Effector memory CD8-positive, alpha-beta T cell (primary cell): ENCODE data around the gene TSC22D3.
"Not testable (repeated sequence)": the region's sequence is repeated elsewhere in the genome, so short reads cannot be mapped to it uniquely, and the experiment has no call there.

Experiments used
- ATAC-seq: fragments of 150-1000 bp; cut with Tn5 transposase; replicated peaks from 2 replicates; pipeline ENCODE4 v1.10.0; 2021; ENCODE audit warnings: mild to moderate bottlenecking, moderate library complexity
- DNase-seq, 3 experiments: peaks; one replicate each; pipeline ENCODE4 v3.0.0; 2021
- H3K27ac Mint-ChIP-seq, 2 donors: one replicate each; pipeline ENCODE4 v1.8.0; 2022; ENCODE audit warnings: mild to moderate bottlenecking in 2 of 2, mixed read lengths in 2 of 2, moderate library complexity in 2 of 2
- H3K27me3 Mint-ChIP-seq, 2 donors: one replicate each; pipeline ENCODE4 v1.8.0; 2022; ENCODE audit warnings: mixed read lengths in 2 of 2
- H3K36me3 Mint-ChIP-seq: one replicate; pipeline ENCODE4 v1.8.0; 2022; ENCODE audit warnings: mild to moderate bottlenecking, moderate library complexity, mixed read lengths; ENCODE audit not compliant: insufficient read depth
- H3K4me1 Mint-ChIP-seq, 2 donors: one replicate each; pipeline ENCODE4 v1.8.0; 2022; ENCODE audit warnings: low read depth in 2 of 2, mixed read lengths in 2 of 2
- H3K4me3 Mint-ChIP-seq, 2 donors: one replicate each; pipeline ENCODE4 v1.8.0; 2022; ENCODE audit warnings: mild to moderate bottlenecking in 2 of 2, mixed read lengths in 2 of 2, moderate library complexity in 2 of 2
- H3K9me3 Mint-ChIP-seq, 2 donors: one replicate each; pipeline ENCODE4 v1.8.0; 2022; ENCODE audit warnings: mixed read lengths in 2 of 2

Gene TSC22D3

DNA sequence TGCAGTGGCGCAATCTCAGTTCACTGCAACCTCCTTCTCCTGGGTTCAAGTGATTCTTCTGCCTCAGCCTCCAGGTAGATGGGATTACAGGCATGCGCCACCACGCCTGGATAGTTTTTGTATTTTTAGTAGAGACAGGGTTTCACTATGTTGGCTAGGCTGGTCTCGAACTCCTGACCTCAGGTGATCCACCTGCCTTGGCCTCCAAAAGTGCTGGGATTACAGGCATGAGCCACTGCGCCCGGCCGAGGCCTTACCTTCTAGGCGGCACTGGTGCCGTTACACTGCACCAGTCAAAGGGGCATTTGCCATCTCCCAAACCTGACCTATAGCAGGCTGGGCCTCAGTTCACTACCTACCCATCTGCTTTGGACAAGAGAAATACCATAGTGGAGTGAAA lies 90.0 kb downstream of the TSC22D3 start:
- H3K9me3 Mint-ChIP-seq, H3K36me3 Mint-ChIP-seq, H3K27me3 Mint-ChIP-seq, H3K4me3 Mint-ChIP-seq, ATAC-seq, DNase-seq, H3K27ac Mint-ChIP-seq: not testable (repeated sequence)
- H3K4me1 Mint-ChIP-seq: peaks cover 19 to 22% of the 10 kb centered on the region in 2 donors

DNA sequence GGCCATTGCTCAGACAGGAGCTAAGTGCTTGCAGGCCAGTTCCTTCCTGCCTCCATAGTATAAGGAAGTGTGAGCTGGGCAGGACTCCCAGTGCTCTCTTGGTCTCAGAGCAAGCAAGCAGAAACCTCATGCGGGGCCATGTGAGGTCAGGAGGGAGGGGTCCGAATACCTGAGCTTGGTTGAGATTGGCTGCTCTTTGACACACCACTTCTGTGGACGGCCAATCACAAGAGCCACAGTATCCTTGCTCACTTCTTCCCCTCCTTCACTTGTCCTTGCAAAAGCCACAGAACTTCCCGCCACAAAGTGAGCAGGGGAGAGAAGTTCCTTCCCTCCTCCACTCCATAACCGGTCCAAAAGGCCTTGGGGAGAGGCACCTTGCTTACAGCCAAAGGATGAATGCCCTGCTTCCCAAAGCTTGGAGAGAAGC lies 90.6 kb downstream of the TSC22D3 start:
- no peak for DNase-seq
- no peaks in the 10 kb centered on the region for H3K36me3 Mint-ChIP-seq
- no peaks in the 10 kb centered on the region for H3K27me3 Mint-ChIP-seq
- H3K4me1 Mint-ChIP-seq: peaks cover 24 to 27% of the 10 kb centered on the region in 2 donors
- H3K9me3 Mint-ChIP-seq: no peaks in the 10 kb centered on the region
- ATAC-seq: peak; percentile 22
- H3K27ac Mint-ChIP-seq: no peak overlapping the region
- no peak overlapping the region for H3K4me3 Mint-ChIP-seq

DNA sequence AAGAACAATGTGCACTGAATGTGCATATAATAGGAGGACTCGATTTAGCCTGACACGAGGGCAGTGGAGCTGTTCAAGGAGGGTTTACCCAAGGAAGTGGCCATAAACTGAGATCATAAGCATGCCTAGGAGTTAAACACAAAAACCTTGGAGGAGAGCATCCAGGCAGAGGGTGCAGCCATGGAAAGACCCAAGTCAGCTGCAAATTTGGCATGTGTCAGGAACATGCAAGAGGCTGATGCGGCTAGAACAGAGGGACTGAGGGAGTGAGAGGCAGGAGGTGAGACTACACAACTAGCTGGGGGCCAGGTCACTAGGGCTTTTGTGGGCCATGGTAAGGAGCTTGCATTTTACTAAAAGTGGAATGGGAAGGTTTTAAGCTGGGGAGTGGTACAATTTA lies 91.7 kb downstream of the TSC22D3 start:
- Mint-ChIP-seq H3K36me3 (no peaks in the 10 kb centered on the region), H3K27me3 (no peaks in the 10 kb centered on the region), H3K9me3 (no peaks in the 10 kb centered on the region), H3K4me1 (peaks cover 32 to 33% of the 10 kb centered on the region in 2 donors), H3K4me3 (no peak overlapping the region), H3K27ac (peak overlapping the region in 1 of 2 donors; percentile 33)
- ATAC-seq (no peak), DNase-seq (no peak)

DNA sequence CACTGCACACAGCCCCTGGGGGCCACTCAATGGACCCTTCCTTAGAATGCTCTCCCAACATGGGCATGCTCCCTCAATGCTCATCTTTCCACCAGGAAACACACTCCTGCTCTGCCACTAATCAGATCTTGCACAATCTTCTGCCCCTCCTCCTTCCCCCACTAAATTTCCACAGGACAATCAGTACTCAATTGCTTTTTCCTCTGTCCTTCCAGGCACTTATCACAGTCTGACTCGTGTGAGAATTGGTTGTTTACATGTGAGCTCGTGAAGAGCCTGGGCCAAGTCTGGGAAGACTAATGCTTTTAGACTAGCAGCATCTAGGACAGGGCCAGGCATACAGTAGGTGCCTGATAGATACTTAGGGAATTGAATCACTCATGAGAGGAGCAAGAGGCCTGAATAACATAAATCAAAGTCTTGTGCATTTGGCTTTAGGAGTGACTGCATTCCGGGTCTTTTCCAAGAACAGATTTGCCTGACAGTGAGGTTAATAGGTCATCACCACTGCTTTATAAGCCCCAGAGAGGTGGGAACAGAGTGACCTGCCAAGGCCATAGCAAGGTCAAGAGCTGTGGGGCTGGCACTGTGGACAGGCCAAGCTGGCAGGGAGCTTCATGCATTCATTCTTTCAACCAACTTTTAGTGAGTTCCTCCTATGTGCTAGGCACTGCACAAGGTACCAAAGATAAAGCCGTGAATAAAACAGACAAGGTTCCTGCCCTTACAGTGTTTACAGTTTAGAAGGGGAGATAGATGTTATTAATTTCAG lies 92.3 kb downstream of the TSC22D3 start:
- H3K27ac Mint-ChIP-seq: peak overlapping the region in 1 of 2 donors; percentile 33
- no peak overlapping the region for H3K4me3 Mint-ChIP-seq
- ATAC-seq (no peak), DNase-seq (no peak)
- H3K27me3 Mint-ChIP-seq: no peaks in the 10 kb centered on the region
- no peaks in the 10 kb centered on the region for H3K9me3 Mint-ChIP-seq
- H3K4me1 Mint-ChIP-seq: peaks cover 36 to 39% of the 10 kb centered on the region in 2 donors
- no peaks in the 10 kb centered on the region for H3K36me3 Mint-ChIP-seq

DNA sequence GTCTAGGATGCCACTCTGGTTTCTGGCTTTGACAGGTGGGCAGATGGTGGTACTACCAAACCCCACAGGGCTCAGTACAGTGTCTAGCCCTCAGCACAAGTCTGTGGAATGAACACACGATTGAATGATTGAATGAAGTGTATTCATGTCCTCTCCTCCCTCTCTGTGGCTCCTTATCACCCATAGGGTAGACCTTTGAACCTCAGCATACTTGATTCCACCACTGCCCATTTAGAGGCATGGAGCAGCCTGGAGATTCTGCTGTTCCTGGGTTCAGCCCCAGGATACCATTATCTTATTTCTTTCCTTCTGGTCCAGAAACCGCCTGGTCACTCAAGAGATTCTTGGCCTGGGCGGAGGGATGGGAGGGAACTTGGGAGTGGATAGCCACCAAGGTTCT lies 93.3 kb downstream of the TSC22D3 start:
- Mint-ChIP-seq H3K36me3 (no peaks in the 10 kb centered on the region), H3K27me3 (no peaks in the 10 kb centered on the region), H3K4me1 (peaks cover 41 to 42% of the 10 kb centered on the region in 2 donors), H3K27ac (no peak overlapping the region), H3K4me3 (no peak overlapping the region), H3K9me3 (no peaks in the 10 kb centered on the region)
- ATAC-seq (no peak), DNase-seq (no peak)

DNA sequence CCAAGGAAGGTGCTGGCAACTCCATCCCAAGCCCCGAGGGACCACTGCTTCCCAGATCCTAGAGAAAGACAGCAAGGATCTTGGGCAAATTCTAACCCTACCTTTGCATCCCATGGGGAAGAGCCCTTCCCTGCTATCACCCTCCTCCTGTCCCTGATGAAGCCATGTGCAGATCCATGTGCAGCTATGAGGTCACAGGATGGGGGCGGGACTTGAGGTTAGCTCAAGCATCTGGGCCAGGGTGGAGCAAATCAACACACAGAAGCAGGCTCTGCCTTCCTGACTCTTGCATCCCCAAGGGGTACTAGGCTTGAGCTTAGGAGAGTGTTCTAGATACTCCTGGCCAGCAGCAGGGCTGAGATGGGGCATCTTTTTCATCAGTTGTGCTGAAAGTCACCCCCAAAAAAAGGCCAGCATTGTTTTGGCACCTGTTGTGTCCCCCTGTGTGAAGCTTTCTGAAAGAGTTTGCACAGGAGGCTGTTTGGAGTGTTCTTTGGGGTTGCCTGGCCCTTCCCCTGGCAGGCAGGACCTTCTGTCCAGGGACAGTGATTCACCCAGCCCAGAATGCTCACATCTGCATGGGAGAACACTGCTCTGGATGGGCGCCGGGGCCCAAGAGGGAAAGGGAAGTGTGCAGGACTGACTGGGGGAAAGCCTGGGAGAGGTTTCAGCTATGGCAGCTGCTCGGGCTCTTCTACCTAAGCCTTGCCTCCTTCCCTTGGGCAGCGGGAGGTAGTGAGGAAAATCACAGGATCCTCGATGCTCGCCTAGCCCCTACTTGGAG lies 96.4 kb downstream of the TSC22D3 start:
- H3K27ac Mint-ChIP-seq: peak overlapping the region; percentile 97 to 99
- ATAC-seq (peak; percentile 47), DNase-seq (peak; percentile 57 to 69 (median 65))
- H3K36me3 Mint-ChIP-seq: peaks cover 18% of the 10 kb centered on the region
- no peaks in the 10 kb centered on the region for H3K9me3 Mint-ChIP-seq
- no peaks in the 10 kb centered on the region for H3K27me3 Mint-ChIP-seq
- H3K4me1 Mint-ChIP-seq: peaks cover 56 to 57% of the 10 kb centered on the region in 2 donors
- peak overlapping the region; percentile 34 to 45 for H3K4me3 Mint-ChIP-seq

DNA sequence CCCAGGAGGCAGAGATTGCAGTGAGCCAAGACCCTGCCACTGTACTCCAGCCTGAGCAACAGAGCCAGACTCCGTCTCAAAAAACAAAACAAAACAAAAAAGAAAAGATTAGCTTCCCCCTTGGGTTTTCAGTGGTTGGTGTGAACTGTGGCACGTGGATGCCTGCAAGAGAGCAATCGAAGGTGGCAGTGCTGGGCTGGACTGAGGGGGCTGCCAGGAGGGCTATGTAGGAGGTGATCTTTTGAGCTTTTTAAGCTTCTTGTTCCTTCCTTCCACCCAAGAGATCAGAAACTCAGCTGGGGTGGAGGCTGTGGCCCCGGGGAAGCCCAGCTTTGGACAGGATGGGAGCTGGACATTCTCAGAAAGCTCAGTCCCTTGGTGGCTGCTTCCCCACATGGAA lies 97.7 kb downstream of the TSC22D3 start:
- H3K4me3 Mint-ChIP-seq: peak overlapping the region in 1 of 2 donors; percentile 34
- H3K27me3 Mint-ChIP-seq: no peaks in the 10 kb centered on the region
- H3K36me3 Mint-ChIP-seq: peaks cover 30% of the 10 kb centered on the region
- DNase-seq: no peak
- no peaks in the 10 kb centered on the region for H3K9me3 Mint-ChIP-seq
- H3K27ac Mint-ChIP-seq: peak overlapping the region; percentile 97 to 99
- no peak for ATAC-seq
- H3K4me1 Mint-ChIP-seq: peaks cover 55 to 57% of the 10 kb centered on the region in 2 donors

DNA sequence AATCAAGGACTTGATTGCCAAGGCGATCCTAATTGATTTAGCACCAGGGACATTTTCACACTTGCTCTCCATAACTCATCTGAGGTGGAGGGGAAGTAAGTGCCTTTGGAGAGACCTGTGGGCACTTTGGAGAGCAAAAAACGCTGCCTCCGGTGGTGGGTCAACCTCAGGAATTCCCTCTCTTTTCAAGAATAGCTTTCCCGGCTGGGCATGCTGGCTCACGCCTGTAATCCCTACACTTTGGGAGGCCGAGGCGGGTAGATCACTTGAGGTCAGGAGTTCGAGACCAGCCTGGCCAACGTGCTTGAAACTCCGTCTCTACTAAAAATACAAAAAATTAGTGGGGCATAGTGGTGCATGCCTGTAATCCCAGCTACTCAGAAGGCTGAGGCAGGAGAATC lies 98.1 kb downstream of the TSC22D3 start:
- no peak for DNase-seq

DNA sequence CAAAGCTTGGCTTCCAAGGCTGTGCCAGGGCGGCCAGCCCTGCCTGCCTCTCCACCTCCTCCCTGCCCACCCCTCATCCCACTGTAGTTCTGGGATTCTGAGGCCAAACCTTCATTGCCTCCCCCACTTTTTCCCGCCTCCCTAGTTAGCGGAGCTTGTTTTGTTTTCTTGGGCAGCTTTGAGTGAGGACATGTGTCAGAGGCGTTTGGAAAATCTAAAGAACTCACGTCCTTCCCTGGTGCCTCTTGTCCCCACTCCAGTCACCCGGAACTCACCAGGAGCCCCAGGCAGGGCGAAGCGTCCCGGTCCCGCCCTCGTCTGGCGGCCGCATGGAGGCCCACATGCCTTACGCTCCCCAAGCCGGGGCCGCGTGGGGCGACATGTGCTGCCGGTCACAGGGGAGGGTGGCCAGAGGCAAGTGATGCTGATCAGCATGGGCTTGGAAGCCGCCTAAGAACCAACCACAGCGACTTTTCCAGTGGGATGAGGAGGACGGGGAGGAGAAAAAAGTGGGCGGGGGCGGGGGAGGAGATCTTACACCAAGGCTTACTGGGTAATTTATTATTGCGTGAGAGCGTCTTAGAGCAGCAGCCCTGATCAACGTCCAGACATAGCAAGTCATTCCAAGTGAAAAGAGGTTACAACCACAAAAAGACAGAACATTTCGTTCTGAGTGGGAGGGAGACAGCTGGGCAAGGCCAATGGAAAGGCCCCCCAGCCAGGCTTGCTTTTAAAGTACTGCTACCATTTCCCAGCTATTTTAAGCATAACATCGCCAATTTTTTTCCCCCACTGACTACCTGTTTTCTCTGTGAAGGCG lies 98.8 kb downstream of the TSC22D3 start:
- DNase-seq: peak in 1 of 3 experiments; percentile 26

More for the DNA sequence above, 98.1 kb downstream of the TSC22D3 start:
- Mint-ChIP-seq H3K27me3 (no peaks in the 10 kb centered on the region), H3K36me3 (peaks cover 34% of the 10 kb centered on the region), H3K27ac (peak overlapping the region; percentile 97 to 99), H3K9me3 (no peaks in the 10 kb centered on the region), H3K4me1 (peaks cover 55 to 57% of the 10 kb centered on the region in 2 donors), H3K4me3 (peak overlapping the region; percentile 79 to 83)
- no peak for ATAC-seq

DNA sequence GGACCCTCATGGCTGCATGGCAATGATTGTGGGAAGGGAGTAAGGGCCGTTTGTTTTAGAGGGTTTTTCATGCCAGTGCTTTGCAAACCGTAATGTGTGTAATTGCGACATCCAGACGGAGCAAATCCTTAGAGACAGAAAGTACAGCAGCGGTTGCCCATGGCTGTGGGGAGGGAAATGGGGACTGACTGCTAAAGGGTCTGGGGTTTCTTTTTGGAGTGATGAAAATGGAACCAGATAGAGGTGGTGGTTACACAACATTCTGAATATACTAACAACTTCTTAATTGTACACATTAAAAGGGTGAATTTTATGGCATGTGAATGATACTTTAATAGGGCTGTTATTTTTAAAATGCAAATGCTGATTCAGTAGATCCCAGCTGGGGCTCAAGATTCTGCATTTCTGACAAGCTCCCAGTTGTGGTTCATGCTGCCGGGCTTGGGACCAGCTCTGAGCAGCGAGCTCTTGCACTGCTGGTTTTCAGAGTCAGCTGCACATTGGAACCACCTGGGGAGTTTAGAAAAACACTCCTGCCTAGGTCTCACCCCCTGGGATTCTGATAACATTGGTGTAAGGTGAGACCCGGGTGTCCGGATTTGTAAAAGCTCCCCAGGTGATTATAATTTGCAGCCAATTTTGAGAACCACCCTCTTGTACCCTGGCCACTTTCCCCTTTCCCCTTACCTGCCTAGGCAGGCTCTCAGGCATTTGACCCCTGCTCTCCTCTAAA lies 99.6 kb downstream of the TSC22D3 start:
- H3K4me3 Mint-ChIP-seq: peak overlapping the region; percentile 79 to 83
- no peaks in the 10 kb centered on the region for H3K9me3 Mint-ChIP-seq
- H3K36me3 Mint-ChIP-seq: peaks cover 38% of the 10 kb centered on the region
- peaks cover 54 to 55% of the 10 kb centered on the region in 2 donors for H3K4me1 Mint-ChIP-seq
- peak overlapping the region; percentile 97 to 99 for H3K27ac Mint-ChIP-seq
- no peaks in the 10 kb centered on the region for H3K27me3 Mint-ChIP-seq
- ATAC-seq (no peak), DNase-seq (no peak)

More for the DNA sequence above, 98.8 kb downstream of the TSC22D3 start:
- Mint-ChIP-seq H3K4me1 (peaks cover 54 to 55% of the 10 kb centered on the region in 2 donors), H3K27me3 (no peaks in the 10 kb centered on the region), H3K9me3 (no peaks in the 10 kb centered on the region), H3K36me3 (peaks cover 38% of the 10 kb centered on the region), H3K4me3 (peak overlapping the region; percentile 79 to 83), H3K27ac (peak overlapping the region; percentile 97 to 99)
- no peak for ATAC-seq

DNA sequence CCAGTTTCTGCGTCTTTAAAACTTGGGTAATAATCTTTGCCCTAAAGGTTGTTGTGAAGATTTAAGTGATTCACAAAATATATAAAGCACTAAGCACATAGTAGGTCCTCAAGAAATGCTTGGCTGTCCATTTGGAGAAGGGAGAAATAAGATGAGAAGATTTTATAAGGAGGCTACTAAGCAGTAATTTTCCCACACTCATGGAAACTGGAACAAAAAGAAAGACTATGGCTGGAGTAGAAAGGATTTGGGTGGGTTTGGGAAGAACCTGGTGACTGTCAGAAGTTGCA lies 100.3 kb downstream of the TSC22D3 start:
- Mint-ChIP-seq H3K27me3 (no peaks in the 10 kb centered on the region), H3K27ac (peak overlapping the region; percentile 97 to 99), H3K4me3 (peak overlapping the region; percentile 79 to 83), H3K9me3 (no peaks in the 10 kb centered on the region), H3K4me1 (peaks cover 49 to 50% of the 10 kb centered on the region in 2 donors), H3K36me3 (peaks cover 38% of the 10 kb centered on the region)
- DNase-seq (no peak), ATAC-seq (no peak)

DNA sequence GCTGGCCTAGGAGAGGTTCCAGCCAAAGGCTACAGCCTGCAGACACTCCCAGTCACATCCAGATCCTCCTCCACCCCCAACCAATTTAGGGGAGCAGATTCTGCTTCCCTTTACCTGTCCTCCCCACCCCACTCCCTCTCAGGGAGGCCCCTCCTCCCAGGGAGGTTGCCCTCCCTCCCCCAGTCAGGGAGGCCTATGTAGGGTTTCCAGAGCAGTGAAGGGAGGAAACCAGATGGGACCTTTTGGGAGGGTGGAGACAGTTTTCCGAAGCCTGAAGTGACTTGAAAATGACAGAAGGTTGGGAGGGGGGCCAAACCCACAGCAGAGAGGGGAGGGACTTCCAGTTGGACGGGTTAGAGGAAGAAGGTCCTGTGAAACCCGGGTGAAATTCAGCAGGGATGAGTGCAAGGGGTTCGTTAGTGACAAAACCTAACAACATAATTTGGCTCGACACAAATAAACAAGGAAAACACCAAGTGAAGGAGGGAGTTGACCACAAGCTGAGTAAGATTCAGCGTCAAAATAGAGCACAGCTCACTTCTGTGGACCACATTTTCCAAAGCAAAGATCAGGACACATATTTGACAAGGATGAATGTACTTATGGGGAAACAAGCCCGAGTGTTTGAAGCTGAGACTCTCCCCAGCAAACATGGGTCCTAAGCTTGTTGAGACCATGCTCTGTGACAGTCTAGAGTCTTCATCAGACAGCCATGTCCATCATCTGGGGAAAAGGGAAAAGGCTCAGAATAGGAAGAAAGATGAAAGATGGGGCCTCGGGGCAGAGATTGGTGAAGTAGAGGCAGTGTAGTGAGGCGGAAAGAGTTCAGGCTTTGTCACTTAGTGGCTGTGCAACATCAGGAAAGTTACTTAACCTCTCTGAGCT lies 100.9 kb downstream of the TSC22D3 start:
- DNase-seq (peak in 2 of 3 experiments; percentile 37 to 40), ATAC-seq (peak; percentile 23)
- Mint-ChIP-seq H3K27ac (peak overlapping the region; percentile 97 to 99), H3K4me3 (peak overlapping the region; percentile 79 to 83), H3K4me1 (peaks cover 44 to 46% of the 10 kb centered on the region in 2 donors), H3K9me3 (no peaks in the 10 kb centered on the region), H3K36me3 (peaks cover 38% of the 10 kb centered on the region), H3K27me3 (no peaks in the 10 kb centered on the region)
